Measurements from ENCODE around the gene POU2F1.

DNA sequence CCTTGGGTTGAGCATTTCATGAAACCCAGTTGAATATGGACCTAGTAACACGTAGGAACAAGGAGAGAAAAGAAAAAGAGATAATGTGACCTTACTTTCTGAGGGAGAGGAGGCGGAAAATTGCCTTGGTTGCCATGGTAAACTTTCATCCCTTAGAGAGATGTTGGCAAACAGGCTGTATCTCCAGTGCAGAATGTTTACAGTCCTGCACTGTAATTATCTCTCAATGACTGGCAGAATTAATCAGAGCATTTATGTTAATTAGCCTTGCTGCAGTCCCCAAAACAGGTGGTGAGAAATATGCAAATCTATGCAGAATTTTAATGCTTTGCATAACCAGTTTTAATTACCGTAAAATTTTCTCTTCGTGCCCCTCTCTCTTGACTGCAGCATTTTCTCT lies 150.3 kb downstream of the POU2F1 start:
- TF ChIP-seq SUZ12 (IDR thresholded peaks at IDR 0.05) (no peak), SP1 (IDR thresholded peaks at IDR 0.05) (no peak), NFRKB (IDR thresholded peaks at IDR 0.05) (no peak), FOXK2 (IDR thresholded peaks at IDR 0.05) (no peak), BHLHE40 (IDR thresholded peaks at IDR 0.05; ENCODE audit: borderline replicate concordance) (no peak), ZNF384 (IDR thresholded peaks at IDR 0.05) (no peak), L3MBTL2 (conservative IDR thresholded peaks at IDR 0.05) (no peak), ARNT (IDR thresholded peaks at IDR 0.05) (no peak), HDGF (IDR thresholded peaks at IDR 0.05; ENCODE audit: borderline replicate concordance) (no peak), FOXM1 (IDR thresholded peaks at IDR 0.05; ENCODE audit: borderline replicate concordance) (no peak), ELF4 (IDR thresholded peaks at IDR 0.05) (no peak), TARDBP (IDR thresholded peaks at IDR 0.05) (no peak)
- TF ChIP-seq, protein P1, sequence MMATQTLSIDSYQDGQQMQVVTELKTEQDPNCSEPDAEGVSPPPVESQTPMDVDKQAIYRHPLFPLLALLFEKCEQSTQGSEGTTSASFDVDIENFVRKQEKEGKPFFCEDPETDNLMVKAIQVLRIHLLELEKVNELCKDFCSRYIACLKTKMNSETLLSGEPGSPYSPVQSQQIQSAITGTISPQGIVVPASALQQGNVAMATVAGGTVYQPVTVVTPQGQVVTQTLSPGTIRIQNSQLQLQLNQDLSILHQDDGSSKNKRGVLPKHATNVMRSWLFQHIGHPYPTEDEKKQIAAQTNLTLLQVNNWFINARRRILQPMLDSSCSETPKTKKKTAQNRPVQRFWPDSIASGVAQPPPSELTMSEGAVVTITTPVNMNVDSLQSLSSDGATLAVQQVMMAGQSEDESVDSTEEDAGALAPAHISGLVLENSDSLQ (IDR thresholded peaks at IDR 0.05) = no peak

Data from HEK293T (cell line).